ENCODE data around the gene ANO2. TPM values are rescaled to one million over a fixed set of nuclear protein-coding genes. Genes with fewer than 3 reads are reported as not detected.

Gene ANO2
- total RNA-seq, 2 donors from 2014 or later = not detected

DNA sequence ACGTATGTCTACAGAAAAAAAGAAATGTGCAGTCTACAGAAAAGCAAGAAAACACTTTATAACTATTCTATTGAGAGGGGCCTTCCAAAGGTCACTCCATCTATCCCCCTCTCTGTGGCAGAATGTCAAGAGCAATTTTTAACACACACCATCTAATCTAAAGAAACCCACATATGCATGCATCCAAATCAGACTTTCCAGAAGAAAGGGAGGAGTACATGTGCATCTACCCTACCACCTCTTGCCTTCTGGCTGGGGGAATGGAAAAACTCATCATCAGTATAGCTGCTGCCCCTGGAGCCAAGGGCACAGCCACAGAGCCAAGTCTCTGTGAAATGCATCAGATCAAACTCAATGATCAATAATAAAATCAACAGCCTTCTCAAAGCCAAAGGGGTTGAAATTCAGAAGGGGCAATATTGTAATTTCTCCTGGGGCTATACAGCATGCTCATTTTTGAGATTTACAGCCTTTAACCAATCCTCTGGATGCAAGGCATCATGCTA, 63.9 kb downstream of the ANO2 start:
- Mint-ChIP-seq H3K36me3 (no peaks in the 10 kb centered on the region), H3K27ac (no peak overlapping the region), H3K9me3 (no peaks in the 10 kb centered on the region), H3K4me3 (no peak overlapping the region), H3K4me1 (ENCODE audit: low read depth in 2 of 2) (no peaks in the 10 kb centered on the region), H3K27me3 (peaks cover 10 to 20% of the 10 kb centered on the region in 2 donors)
- ATAC-seq (no peak), DNase-seq (ENCODE audit: low spot score) (no peak)

DNA sequence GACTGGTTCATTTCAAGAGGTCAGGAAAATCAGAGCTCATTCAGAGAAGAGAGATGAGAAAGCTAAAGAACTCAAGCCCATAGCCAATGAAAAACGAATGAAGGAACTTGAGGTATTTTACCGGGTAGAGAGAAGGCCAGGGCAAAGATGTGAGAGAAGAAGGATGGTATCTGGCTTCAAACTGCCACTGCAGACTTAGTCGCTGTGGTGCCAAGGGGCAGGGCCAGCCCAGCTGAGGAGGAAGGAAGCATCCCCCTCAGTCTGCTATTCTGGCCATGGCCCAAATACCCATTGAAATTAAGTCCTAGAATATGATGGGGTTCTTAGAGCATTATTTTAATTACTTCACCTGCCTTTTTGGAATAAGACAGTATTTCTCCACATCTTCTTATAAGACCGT, 69.2 kb downstream of the ANO2 start:
- ATAC-seq = no peak
- no peaks in the 10 kb centered on the region for H3K36me3 Mint-ChIP-seq
- no peak overlapping the region for H3K4me3 Mint-ChIP-seq
- peaks cover 7 to 11% of the 10 kb centered on the region in 2 donors for H3K27me3 Mint-ChIP-seq
- H3K27ac Mint-ChIP-seq = no peak overlapping the region
- H3K9me3 Mint-ChIP-seq = no peaks in the 10 kb centered on the region
- H3K4me1 Mint-ChIP-seq (ENCODE audit: low read depth in 2 of 2) = no peaks in the 10 kb centered on the region
- no peak for DNase-seq (ENCODE audit: low spot score)

DNA sequence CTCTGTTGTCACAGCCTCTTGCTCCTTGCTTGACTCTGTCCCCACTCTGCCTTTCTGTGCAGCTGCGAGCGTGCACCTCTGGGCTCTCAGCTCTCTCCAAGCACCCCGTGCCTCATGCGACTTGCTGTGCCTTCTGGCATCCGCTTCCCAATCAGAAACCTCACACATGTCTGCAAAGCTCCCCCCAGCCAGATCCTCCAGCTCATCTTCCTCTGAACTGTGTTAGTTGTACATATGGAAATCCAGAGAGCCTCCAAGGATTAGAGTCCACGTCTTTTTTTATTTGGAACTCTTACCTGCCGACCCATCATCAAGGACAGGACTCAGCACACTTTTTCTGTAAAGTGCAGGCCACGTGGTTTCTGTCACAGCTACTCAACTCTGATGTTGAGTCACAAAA, 70.5 kb downstream of the ANO2 start:
- Mint-ChIP-seq H3K36me3 (no peaks in the 10 kb centered on the region), H3K9me3 (no peaks in the 10 kb centered on the region), H3K27ac (no peak overlapping the region), H3K4me3 (no peak overlapping the region), H3K27me3 (peaks cover 7 to 11% of the 10 kb centered on the region in 2 donors), H3K4me1 (ENCODE audit: low read depth in 2 of 2) (no peaks in the 10 kb centered on the region)
- ATAC-seq = no peak
- DNase-seq (ENCODE audit: low spot score) = no peak

DNA sequence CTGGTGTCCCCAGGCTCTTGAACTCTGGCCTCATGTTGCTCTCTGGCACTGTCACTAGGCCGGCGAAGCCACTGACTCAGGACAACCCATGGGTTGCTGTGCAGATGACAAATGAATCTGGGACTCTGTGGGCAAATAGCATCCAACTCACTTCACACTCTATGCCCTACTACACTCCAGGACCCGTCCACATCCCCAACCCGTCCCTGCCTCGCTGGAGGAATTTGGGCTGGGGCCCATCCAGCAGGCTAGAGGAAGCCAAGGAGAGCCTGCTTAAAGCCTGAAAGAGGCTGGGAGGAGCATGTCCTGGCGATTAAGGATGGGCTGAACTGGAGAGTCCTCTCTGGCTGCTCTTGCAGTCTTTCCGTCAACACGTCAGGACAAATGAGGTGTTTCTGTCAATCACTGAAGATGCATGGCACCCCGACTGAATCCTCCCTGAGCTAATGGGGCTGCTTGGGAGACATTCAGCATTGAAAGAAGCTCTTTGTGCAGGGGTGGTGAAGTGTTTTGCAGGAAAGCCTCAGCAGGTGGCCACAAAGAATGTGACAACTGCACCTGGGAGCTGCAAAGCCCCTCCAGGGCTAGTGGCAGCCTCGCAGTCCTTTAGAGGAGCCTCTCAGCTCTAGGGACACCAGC, 71.7 kb downstream of the ANO2 start:
- H3K27me3 Mint-ChIP-seq = peaks cover 7 to 11% of the 10 kb centered on the region in 2 donors
- ATAC-seq (no peak), DNase-seq (ENCODE audit: low spot score) (no peak)
- no peaks in the 10 kb centered on the region for H3K4me1 Mint-ChIP-seq (ENCODE audit: low read depth in 2 of 2)
- no peaks in the 10 kb centered on the region for H3K36me3 Mint-ChIP-seq
- H3K9me3 Mint-ChIP-seq = no peaks in the 10 kb centered on the region
- no peak overlapping the region for H3K4me3 Mint-ChIP-seq
- no peak overlapping the region for H3K27ac Mint-ChIP-seq

DNA sequence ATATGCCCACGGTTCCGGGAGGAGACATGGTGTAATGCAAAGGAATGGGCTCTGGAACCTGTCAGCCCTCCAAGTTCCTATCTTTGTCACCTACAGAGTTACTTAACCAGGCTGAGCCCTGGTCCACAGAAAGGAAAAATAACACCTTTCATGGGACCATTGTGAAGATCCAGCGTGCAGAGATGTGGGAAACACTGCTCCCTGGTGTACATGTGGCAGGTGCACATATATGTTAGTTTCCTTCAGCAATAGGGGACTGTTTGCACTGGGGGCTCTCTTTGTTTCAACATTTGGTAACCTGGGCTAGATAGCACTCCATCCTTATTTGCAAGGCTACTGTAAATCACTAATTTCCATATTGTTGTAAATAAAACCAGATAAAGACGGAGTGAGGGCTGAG, 72.3 kb downstream of the ANO2 start:
- Mint-ChIP-seq H3K27ac (no peak overlapping the region), H3K27me3 (peaks cover 7 to 11% of the 10 kb centered on the region in 2 donors), H3K4me1 (ENCODE audit: low read depth in 2 of 2) (no peaks in the 10 kb centered on the region), H3K36me3 (no peaks in the 10 kb centered on the region), H3K4me3 (no peak overlapping the region), H3K9me3 (no peaks in the 10 kb centered on the region)
- DNase-seq (ENCODE audit: low spot score) (no peak), ATAC-seq (no peak)

DNA sequence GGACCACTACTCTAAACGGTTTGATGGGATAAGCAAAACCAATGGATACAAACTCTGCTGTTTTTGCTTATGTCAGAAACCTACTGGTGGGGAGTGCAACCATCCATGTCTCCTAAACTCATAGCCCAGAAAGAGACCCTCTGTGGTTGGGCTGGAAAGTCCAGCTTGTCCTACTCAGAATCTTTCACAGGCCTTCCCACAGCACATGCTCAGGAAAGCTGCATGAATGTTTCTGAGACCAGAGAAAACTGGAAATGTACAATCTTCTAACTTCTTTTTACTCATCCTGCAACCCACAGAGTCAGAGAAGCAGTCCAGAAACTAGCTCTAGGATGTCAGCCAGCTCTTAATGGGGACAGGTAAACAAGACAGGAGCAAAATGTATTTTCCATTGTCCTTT, 73.3 kb downstream of the ANO2 start:
- Mint-ChIP-seq H3K27ac (no peak overlapping the region), H3K4me3 (no peak overlapping the region)
- no peak for ATAC-seq

DNA sequence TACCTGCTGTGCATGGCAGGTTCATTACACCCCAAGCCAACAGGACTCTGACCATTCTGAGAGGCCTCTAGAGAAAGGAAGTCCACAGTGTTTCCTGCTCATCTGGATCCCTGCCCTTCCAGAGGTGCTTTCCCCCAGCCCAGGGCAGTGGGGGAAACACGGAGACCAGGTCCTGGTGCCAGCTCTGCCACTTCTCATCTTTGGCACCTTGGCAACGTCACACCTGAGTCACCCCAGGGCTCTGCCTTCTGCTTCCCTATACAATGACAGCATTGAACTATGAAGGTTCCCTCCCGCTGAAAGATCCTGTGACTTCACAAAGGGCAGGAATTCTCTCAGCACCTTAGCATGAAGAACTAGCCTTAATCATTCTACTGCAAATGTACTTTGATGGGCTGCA, 74.9 kb downstream of the ANO2 start:
- H3K9me3 Mint-ChIP-seq = no peaks in the 10 kb centered on the region
- H3K36me3 Mint-ChIP-seq = no peaks in the 10 kb centered on the region
- no peak for DNase-seq (ENCODE audit: low spot score)
- H3K27me3 Mint-ChIP-seq = peaks cover 0 to 5% of the 10 kb centered on the region in 2 donors
- H3K4me1 Mint-ChIP-seq (ENCODE audit: low read depth in 2 of 2) = no peaks in the 10 kb centered on the region
- no peak overlapping the region for H3K4me3 Mint-ChIP-seq
- ATAC-seq = no peak
- H3K27ac Mint-ChIP-seq = no peak overlapping the region

More for the DNA sequence above, 73.3 kb downstream of the ANO2 start:
- Mint-ChIP-seq H3K9me3 (no peaks in the 10 kb centered on the region), H3K36me3 (no peaks in the 10 kb centered on the region), H3K27me3 (peaks cover 7 to 8% of the 10 kb centered on the region in 2 donors), H3K4me1 (ENCODE audit: low read depth in 2 of 2) (no peaks in the 10 kb centered on the region)
- DNase-seq (ENCODE audit: low spot score) = no peak

DNA sequence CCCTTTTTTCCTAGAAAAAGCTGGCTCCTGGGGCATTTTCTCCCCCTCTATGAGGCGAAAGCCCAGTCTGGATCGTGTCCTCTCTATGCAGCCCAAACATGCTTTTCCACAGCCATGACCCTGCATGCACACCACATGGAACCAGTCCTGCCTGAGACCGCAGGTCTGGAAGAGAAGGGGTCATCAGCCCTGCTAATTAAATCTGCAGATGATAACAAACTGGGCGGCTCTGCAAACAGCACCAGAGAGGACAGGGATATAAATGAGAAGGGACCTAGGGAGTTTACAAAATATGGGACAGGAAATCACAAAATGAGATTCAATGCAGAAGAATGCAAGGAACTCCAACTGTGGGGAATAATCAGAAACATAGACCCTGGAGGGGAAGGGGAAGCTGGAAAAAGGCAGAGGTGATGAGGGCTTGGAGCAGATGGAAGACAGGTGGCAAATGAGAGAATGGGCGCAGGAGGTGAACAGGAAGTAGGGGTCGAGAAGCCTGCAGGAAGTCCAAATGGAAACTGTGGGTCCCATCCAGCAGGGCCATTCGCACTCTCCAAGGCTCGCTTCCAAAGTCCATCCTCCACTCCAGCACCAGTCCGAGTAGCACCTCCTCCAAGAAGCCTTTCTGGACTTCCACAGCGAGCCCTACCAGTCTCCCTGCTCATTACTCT, 76.3 kb downstream of the ANO2 start:
- no peaks in the 10 kb centered on the region for H3K9me3 Mint-ChIP-seq
- H3K36me3 Mint-ChIP-seq = no peaks in the 10 kb centered on the region
- no peak overlapping the region for H3K27ac Mint-ChIP-seq
- H3K4me3 Mint-ChIP-seq = no peak overlapping the region
- ATAC-seq (no peak), DNase-seq (ENCODE audit: low spot score) (no peak)
- no peaks in the 10 kb centered on the region for H3K4me1 Mint-ChIP-seq (ENCODE audit: low read depth in 2 of 2)
- H3K27me3 Mint-ChIP-seq = peaks cover 0 to 2% of the 10 kb centered on the region in 2 donors

DNA sequence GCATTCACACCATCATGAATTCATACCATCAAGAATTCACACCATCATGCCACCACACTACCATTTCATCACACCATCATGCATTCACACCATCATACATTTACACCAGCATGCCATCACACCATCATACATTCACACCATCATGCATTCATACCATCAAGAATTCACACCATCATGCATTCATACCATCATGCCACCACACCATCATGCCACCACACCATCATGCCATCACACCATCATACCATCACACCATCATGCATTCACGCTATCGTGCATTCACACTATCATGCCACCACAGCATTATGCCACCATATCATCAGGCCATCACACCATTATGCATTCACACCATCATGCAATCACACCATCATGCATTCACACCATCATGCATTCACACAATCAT, 79.7 kb downstream of the ANO2 start:
- Mint-ChIP-seq H3K36me3 (no peaks in the 10 kb centered on the region), H3K9me3 (no peaks in the 10 kb centered on the region), H3K4me1 (ENCODE audit: low read depth in 2 of 2) (no peaks in the 10 kb centered on the region), H3K27me3 (peaks cover 0 to 1% of the 10 kb centered on the region in 2 donors), H3K4me3 (no peak overlapping the region), H3K27ac (no peak overlapping the region)
- DNase-seq (ENCODE audit: low spot score) = no peak
- ATAC-seq = no peak

DNA sequence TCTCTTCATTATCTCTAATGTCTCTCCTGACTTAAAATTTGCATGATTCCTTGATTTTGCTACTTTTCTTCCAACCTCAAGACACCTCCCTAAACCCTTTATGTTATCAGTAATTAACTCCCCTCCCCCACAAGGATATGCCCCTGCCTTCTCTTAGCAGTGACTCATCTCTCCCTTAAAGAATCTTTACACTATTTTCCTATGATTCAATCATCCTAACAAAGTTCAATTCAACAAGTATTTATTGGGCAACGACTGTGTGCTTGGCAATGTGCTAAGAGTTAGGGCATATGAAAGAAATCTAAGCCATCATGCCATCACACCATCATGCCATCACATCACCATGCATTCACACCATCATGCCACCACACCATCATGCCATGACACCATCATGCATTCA, 80.1 kb downstream of the ANO2 start:
- Mint-ChIP-seq H3K27me3 (peaks cover 3 to 6% of the 10 kb centered on the region in 2 donors), H3K4me3 (no peak overlapping the region), H3K36me3 (no peaks in the 10 kb centered on the region), H3K9me3 (no peaks in the 10 kb centered on the region), H3K27ac (no peak overlapping the region), H3K4me1 (ENCODE audit: low read depth in 2 of 2) (no peaks in the 10 kb centered on the region)
- no peak for DNase-seq (ENCODE audit: low spot score)
- ATAC-seq = no peak

DNA sequence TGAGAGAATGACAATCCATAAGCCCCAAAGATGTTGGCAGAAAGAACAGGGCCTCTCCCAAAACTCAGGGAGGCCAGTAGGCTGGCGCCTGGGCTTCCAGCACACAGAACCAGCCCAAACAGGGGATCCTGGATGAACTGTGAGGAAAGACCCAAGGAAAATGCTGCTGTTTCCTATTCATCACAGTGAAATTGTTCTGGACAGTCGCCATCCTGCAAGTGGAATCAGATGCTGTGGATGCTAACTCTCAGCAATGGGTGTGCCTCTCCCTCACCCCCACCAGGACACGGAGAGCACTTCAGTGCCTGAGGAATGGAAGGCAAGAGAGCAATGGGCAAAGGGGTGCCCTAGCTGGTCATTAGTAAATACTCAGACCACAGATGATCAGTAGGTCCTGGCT, 80.8 kb downstream of the ANO2 start:
- Mint-ChIP-seq H3K9me3 (no peaks in the 10 kb centered on the region), H3K27me3 (peaks cover 5 to 10% of the 10 kb centered on the region in 2 donors), H3K4me1 (ENCODE audit: low read depth in 2 of 2) (no peaks in the 10 kb centered on the region), H3K4me3 (no peak overlapping the region), H3K36me3 (no peaks in the 10 kb centered on the region), H3K27ac (no peak overlapping the region)
- ATAC-seq = no peak
- no peak for DNase-seq (ENCODE audit: low spot score)

DNA sequence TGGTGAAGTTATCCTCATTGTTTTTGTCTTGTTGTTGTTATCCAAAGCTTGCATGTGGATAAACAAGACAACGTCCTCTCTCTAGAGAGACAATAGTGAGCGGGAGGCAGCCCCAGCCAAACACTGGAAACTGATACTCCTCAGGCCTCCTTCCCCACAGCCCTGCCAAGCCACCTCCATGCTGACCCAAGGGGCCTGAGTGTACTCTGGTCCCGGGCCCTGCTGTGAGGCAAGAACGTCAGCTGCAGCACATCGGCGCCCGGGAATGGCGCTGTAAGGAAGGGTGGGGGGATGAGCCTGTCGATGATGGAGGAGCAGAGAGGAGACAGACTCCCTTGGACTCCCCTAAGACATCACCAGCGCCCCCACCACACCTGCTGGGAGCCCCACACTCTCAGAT, 83.6 kb downstream of the ANO2 start:
- no peaks in the 10 kb centered on the region for H3K36me3 Mint-ChIP-seq
- H3K27ac Mint-ChIP-seq = no peak overlapping the region
- ATAC-seq (peak in 1 of 2 donors; percentile 25), DNase-seq (ENCODE audit: low spot score) (no peak)
- no peaks in the 10 kb centered on the region for H3K4me1 Mint-ChIP-seq (ENCODE audit: low read depth in 2 of 2)
- no peak overlapping the region for H3K4me3 Mint-ChIP-seq
- peaks cover 16 to 25% of the 10 kb centered on the region in 2 donors for H3K27me3 Mint-ChIP-seq
- H3K9me3 Mint-ChIP-seq = no peaks in the 10 kb centered on the region

DNA sequence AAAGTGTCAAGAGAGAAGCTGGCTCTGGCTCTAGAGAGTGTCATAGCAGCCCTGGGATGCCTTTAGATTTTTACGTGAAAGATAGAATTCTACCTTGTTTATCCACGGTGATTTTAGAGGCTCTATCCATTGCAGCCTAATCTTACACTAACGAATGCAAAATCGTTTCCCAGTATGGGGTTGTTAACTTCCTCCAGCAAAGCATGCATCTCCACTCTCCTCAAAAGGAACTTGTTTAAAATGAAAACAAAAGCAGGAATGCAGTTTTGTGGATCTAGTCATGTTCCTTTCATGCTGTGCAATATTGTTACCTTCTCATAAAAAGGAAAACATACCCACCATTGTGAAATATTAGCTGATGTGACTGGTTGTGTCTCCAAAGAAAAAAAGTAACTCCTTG, 88.4 kb downstream of the ANO2 start:
- H3K27ac Mint-ChIP-seq = no peak overlapping the region
- no peaks in the 10 kb centered on the region for H3K36me3 Mint-ChIP-seq
- no peak for ATAC-seq
- no peaks in the 10 kb centered on the region for H3K4me1 Mint-ChIP-seq (ENCODE audit: low read depth in 2 of 2)
- H3K4me3 Mint-ChIP-seq = no peak overlapping the region
- H3K27me3 Mint-ChIP-seq = peaks cover 29 to 47% of the 10 kb centered on the region in 2 donors
- no peak for DNase-seq (ENCODE audit: low spot score)
- H3K9me3 Mint-ChIP-seq = no peaks in the 10 kb centered on the region

DNA sequence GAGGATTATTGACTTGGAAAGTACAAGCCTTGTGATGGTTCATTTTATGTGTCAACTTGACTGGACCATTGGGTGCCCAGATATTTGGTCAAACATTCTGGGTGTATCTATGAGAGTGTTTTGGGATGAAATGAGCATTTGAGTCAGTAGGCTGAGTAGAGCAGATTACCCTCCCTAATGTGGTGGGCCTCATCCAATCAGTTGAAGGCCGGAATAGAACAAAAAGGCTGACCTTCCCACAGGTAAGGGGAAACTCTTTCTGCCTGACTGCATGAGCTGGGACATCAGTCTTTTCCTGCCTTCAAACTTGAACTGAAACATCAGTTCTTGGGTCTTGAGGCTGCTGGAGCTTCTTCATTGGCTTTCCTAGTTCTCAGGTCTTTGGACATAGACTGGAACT, 98.1 kb downstream of the ANO2 start:
- Mint-ChIP-seq H3K9me3 (no peaks in the 10 kb centered on the region), H3K27me3 (peaks cover 17 to 40% of the 10 kb centered on the region in 2 donors), H3K27ac (no peak overlapping the region), H3K4me3 (no peak overlapping the region), H3K36me3 (no peaks in the 10 kb centered on the region), H3K4me1 (ENCODE audit: low read depth in 2 of 2) (no peaks in the 10 kb centered on the region)
- no peak for DNase-seq (ENCODE audit: low spot score)
- ATAC-seq = no peak
